Measurements from ENCODE around the gene GPD2. TPM values are rescaled to one million over a fixed set of nuclear protein-coding genes. Genes with fewer than 3 reads are reported as not detected.

GPD2 gene
- total and polyA plus RNA-seq, 2 of the 8 experiments (the other 6 are each of a cell fraction or from before 2014, with no cell fraction given): 8.4 to 43.1 TPM

GRCh38 chr2:156565066-156565710 is 129.0 kb downstream of the GPD2 start:
- Histone ChIP-seq H3K27me3 (replicated peaks in 1 of 4; ENCODE audit: control insufficient read depth in 3 of 4, extremely low read depth in 1 of 4, insufficient read depth in 3 of 4, low read length in 3 of 4) (no peaks in the 10 kb centered on the region), H2AFZ (ENCODE audit: low read length) (no peak overlapping the region), H3K4ac (replicated peaks; ENCODE audit: insufficient read length, low read depth, low read length) (no peak overlapping the region), H2AK5ac (ENCODE audit: low read depth, low read length) (no peak overlapping the region), H3K4me1 (replicated peaks in 1 of 4; ENCODE audit: control insufficient read depth in 3 of 4, insufficient read depth in 4 of 4, low read length in 3 of 4) (peaks cover 0 to 5% (median 0%) of the 10 kb centered on the region in 4 experiments; a peak in 2 of 7 replicates), H3K9ac (replicated peaks in 1 of 4; ENCODE audit: extremely low read depth in 1 of 4, low read depth in 3 of 4, low read length in 3 of 4) (no peak overlapping the region), H2BK12ac (ENCODE audit: low read depth, low read length) (no peak overlapping the region), H4K91ac (replicated peaks; ENCODE audit: insufficient read length, low read length) (no peak overlapping the region), H3K14ac (ENCODE audit: insufficient read length) (no peak overlapping the region), H2BK5ac (ENCODE audit: low read depth, low read length) (no peak overlapping the region), H3K56ac (replicated peaks; ENCODE audit: insufficient read length, low read depth, low read length) (no peak overlapping the region), H3K23me2 (ENCODE audit: low read depth, low read length) (no peaks in the 10 kb centered on the region), H3K27ac (ENCODE audit: low read depth, low read length) (no peak overlapping the region), H4K8ac (ENCODE audit: extremely low read depth, insufficient read depth, low read length) (no peak overlapping the region), H3K36me3 (ENCODE audit: control insufficient read depth in 2 of 4, insufficient read depth in 4 of 4, low read length in 3 of 4) (no peaks in the 10 kb centered on the region; a peak in 1 of 8 replicates), H2BK120ac (replicated peaks; ENCODE audit: low read depth, low read length) (no peak overlapping the region), H3K4me2 (ENCODE audit: insufficient read depth in 1 of 2, low read depth in 2 of 2, low read length in 2 of 2) (no peak overlapping the region), H3K79me1 (ENCODE audit: low read depth, low read length) (no peaks in the 10 kb centered on the region), H3K79me2 (ENCODE audit: control insufficient read depth in 1 of 2, insufficient read depth in 2 of 2, low read length in 2 of 2) (no peaks in the 10 kb centered on the region), H4K20me1 (replicated peaks in 1 of 2; ENCODE audit: control insufficient read depth in 1 of 2, insufficient read depth in 2 of 2, low read length in 2 of 2) (no peaks in the 10 kb centered on the region), H3K23ac (ENCODE audit: insufficient read length) (no peak overlapping the region), H3K4me3 (ENCODE audit: extremely low read depth in 1 of 4, insufficient read depth in 2 of 4, low read depth in 3 of 4, low read length in 4 of 4) (no peak overlapping the region), H3K9me3 (ENCODE audit: insufficient read depth in 2 of 2, low read depth in 1 of 2, low read length in 1 of 2) (no peaks in the 10 kb centered on the region), H4K5ac (ENCODE audit: insufficient read length, low read depth, low read length) (no peak overlapping the region), H3K18ac (ENCODE audit: extremely low read depth, low read length) (no peak overlapping the region), H2BK15ac (ENCODE audit: low read length) (no peak overlapping the region), H2BK20ac (ENCODE audit: low read length) (no peak overlapping the region)
- POLR2A ChIA-PET (ENCODE audit: partially characterized antibody): no interaction called here
- FAIRE-seq: no peak
- TF ChIP-seq SAP30 (IDR thresholded peaks at IDR 0.05; ENCODE audit: insufficient read depth, insufficient replicate concordance, low read length): no peak
- no peak for TF ChIP-seq RNF2 (IDR thresholded peaks at IDR 0.05; ENCODE audit: borderline replicate concordance, low read depth, low read length, missing control alignments, poor library complexity, severe bottlenecking)
- no peak for TF ChIP-seq SP4 (IDR thresholded peaks at IDR 0.05; ENCODE audit: low read length)
- no peak for TF ChIP-seq RXRA (IDR thresholded peaks at IDR 0.05; ENCODE audit: insufficient read depth, low read depth, low read length)
- TF ChIP-seq EGR1 (IDR thresholded peaks at IDR 0.05; ENCODE audit: borderline replicate concordance, low read depth, low read length): no peak
- TF ChIP-seq CTCF (IDR thresholded peaks at IDR 0.05; ENCODE audit: control extremely low read depth in 1 of 3, insufficient read depth in 1 of 3, low read depth in 1 of 3, low read length in 3 of 3): no peak
- no peak for TF ChIP-seq SIX5 (IDR thresholded peaks at IDR 0.05; ENCODE audit: low read depth, low read length)
- TF ChIP-seq CTBP2 (IDR thresholded peaks at IDR 0.05; ENCODE audit: borderline replicate concordance, insufficient read depth, insufficient read length, low read length): no peak
- CTCF ChIA-PET (ENCODE audit: partially characterized antibody): interaction anchor here (0.6 to 1.9 kb wide), 3 partner anchors 9 to 101 kb away, joined by 3 to 4 read pairs (median 3); no protein-coding TSS in a partner anchor
- no peak for DNase-seq (ENCODE audit: low read depth in 1 of 2, low spot score in 2 of 2)
- 88% methylated on average over 5 of the region's 5 CpGs; no CpG with 5 or more reads in 1 of the 2 experiments for WGBS, 2 experiments (ENCODE audit: extremely low coverage in 1 of 2, insufficient coverage in 1 of 2, insufficient read length in 1 of 2, insufficient replicate concordance in 2 of 2, low coverage in 1 of 2, low lambda C conversion rate in 2 of 2, missing lambda C conversion rate in 1 of 2)

Data from H1 (cell line).